ENCODE results near the gene ATG7.

DNA sequence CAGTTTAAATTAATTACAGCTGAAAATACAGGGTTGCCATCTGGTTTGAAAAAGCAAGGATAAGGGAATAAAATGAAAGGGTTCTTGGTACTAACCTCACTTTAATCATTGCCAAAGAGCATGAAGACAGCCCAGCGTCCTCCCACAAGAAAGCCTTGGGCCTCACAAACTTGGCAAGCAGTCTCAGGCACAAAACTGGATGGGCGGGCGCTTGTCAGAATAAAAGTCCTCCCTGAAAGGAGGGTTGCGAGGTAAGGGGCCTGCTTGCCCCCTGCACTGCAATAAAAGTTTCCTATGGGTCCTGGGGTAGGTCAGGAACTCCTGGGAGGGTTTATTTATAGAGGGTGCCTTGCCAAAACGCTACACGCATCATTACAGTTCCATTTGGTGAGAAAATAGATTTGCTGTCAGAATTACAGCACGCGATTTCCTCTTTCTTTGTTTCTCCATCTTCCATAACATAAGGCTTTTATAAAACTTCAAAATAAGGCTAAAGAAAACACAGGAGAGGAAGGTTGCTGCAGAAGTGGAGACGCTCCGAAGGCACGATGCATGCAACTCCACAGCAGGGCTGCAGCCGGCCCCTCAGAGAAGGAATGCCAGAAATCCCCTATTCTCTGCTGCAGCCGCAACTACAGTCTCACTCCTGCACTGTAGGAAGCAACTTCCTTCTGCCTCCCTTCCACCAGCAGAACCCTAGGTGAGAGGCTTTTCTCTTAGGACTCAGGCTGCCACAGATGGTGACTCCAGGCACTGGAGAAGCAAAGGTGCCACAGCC lies 310.2 kb downstream of the ATG7 start:
- TF ChIP-seq CTCF (IDR thresholded peaks at IDR 0.05; ENCODE audit: low read depth, low read length, poor library complexity, severe bottlenecking) (no peak), EZH2phosphoT487 (IDR thresholded peaks at IDR 0.05; ENCODE audit: borderline replicate concordance, low read length) (no peak)

All from DOHH2 (cell line).